Measurements from ENCODE around the gene SUMO2.

DNA sequence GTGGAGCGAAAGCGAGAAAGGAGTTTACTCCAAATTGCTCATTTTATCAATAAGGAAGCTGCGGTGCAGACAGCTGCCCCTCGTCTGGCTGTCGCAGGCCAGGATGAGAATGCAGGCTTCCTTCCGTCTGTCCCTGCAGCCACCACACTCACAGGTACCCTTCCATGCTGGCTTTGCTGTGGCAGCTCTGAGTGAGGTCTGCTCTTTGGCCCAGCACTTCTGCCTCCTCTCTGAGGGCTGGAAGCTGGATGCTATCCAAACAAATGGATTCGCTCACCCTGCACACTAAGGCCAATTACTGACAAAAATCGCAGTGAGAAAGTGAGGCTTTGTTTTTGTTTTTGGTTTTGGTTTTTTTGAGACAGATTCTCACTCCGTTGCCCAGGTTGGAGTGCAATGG lies 66.0 kb downstream of the SUMO2 start:
- no peak for TF ChIP-seq TCF12 (IDR thresholded peaks at IDR 0.05; ENCODE audit: low read depth)
- TF ChIP-seq USF1 (IDR thresholded peaks at IDR 0.05) = no peak
- TF ChIP-seq CEBPB (IDR thresholded peaks at IDR 0.05) = no peak
- TF ChIP-seq EGR1 (IDR thresholded peaks at IDR 0.05) = no peak
- TF ChIP-seq, protein P1, sequence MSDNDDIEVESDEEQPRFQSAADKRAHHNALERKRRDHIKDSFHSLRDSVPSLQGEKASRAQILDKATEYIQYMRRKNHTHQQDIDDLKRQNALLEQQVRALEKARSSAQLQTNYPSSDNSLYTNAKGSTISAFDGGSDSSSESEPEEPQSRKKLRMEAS (IDR thresholded peaks at IDR 0.05) = no peak
- no peak for TF ChIP-seq ZBTB7A (IDR thresholded peaks at IDR 0.05; ENCODE audit: low read depth)
- TF ChIP-seq RAD21 (IDR thresholded peaks at IDR 0.05; ENCODE audit: low read depth) = no peak
- no peak for TF ChIP-seq TAF1 (IDR thresholded peaks at IDR 0.05; ENCODE audit: low read depth)
- TF ChIP-seq TEAD4 (IDR thresholded peaks at IDR 0.05) = no peak
- no peak for TF ChIP-seq YY1 (IDR thresholded peaks at IDR 0.05; ENCODE audit: low read depth)
- no peak for TF ChIP-seq FOXM1 (IDR thresholded peaks at IDR 0.05; ENCODE audit: borderline replicate concordance, low read depth)
- TF ChIP-seq, protein P2, sequence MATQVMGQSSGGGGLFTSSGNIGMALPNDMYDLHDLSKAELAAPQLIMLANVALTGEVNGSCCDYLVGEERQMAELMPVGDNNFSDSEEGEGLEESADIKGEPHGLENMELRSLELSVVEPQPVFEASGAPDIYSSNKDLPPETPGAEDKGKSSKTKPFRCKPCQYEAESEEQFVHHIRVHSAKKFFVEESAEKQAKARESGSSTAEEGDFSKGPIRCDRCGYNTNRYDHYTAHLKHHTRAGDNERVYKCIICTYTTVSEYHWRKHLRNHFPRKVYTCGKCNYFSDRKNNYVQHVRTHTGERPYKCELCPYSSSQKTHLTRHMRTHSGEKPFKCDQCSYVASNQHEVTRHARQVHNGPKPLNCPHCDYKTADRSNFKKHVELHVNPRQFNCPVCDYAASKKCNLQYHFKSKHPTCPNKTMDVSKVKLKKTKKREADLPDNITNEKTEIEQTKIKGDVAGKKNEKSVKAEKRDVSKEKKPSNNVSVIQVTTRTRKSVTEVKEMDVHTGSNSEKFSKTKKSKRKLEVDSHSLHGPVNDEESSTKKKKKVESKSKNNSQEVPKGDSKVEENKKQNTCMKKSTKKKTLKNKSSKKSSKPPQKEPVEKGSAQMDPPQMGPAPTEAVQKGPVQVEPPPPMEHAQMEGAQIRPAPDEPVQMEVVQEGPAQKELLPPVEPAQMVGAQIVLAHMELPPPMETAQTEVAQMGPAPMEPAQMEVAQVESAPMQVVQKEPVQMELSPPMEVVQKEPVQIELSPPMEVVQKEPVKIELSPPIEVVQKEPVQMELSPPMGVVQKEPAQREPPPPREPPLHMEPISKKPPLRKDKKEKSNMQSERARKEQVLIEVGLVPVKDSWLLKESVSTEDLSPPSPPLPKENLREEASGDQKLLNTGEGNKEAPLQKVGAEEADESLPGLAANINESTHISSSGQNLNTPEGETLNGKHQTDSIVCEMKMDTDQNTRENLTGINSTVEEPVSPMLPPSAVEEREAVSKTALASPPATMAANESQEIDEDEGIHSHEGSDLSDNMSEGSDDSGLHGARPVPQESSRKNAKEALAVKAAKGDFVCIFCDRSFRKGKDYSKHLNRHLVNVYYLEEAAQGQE (IDR thresholded peaks at IDR 0.05; ENCODE audit: low read depth) = no peak
- TF ChIP-seq EP300 (IDR thresholded peaks at IDR 0.05; ENCODE audit: borderline replicate concordance) = no peak

Data from Ishikawa (cell line).